OCI-M2 (cell line): ENCODE results near the gene CYP4B1.
"Not testable (repeated sequence)": the region's sequence is repeated elsewhere in the genome, so short reads cannot be mapped to it uniquely, and the experiment has no call there.

Experiments used
- DNase-seq: peaks from one replicate; lab custom pipeline; 2025; ENCODE audit not compliant: unreplicated experiment; lab: John Stamatoyannopoulos, UW

Gene CYP4B1

GRCh38 chr1:46798810-46799209, at the start of gene CYP4B1:
Gene CYP4B1 (plus strand): TSS chr1:46799046. CDS start chr1:46799082, 36 bp downstream.
- DNase-seq = no peak

- no peak for DNase-seq
These were observed 49.4 kb upstream of the CYP4B1 start for GRCh38 chr1:46749404-46749803.

GRCh38 chr1:46749921-46750404, 48.9 kb upstream of the CYP4B1 start:
- DNase-seq = no peak

- DNase-seq = no peak
These were observed 44.9 kb upstream of the CYP4B1 start for GRCh38 chr1:46753985-46754384.

GRCh38 chr1:46754707-46755106, 44.1 kb upstream of the CYP4B1 start:
- not testable (repeated sequence) for DNase-seq

- DNase-seq = no peak
These were observed 43.7 kb upstream of the CYP4B1 start for GRCh38 chr1:46755121-46755520.

DNA sequence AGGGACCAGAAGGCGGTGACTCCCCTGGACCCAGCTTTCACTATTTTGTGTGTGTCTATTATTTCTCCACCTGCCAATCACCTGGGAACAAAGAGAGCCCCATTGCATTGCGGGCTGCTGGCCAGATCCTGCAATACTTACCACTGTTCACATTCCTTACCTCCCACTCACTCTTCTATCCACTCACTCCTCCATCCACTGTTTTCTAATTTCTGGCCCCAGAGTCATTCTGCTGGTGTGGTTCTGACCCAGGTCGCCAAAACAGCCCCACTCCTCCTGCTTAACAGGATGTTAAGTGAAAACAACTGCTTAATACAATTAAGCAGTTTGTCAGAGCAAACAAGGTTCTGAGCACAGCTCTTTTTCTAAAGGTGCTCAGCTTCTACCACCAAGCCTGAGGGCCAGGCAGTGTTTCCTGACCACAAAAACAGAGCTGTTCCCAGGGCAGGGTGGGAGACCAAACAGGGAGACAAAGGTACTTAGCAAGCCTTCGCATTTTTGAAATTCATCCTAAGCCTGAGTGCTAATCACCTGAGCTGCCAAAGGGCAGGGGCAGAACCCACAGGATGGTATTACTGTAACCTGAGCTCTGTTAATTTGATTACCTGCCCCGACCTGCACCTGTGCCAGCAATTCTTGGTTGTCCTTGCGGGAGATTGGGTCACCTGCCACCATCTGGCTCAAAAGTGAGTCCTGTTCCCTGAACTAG, 41.4 kb upstream of the CYP4B1 start:
- DNase-seq = no peak

- DNase-seq = no peak
These were observed 40.8 kb upstream of the CYP4B1 start for GRCh38 chr1:46757956-46758528.

DNA sequence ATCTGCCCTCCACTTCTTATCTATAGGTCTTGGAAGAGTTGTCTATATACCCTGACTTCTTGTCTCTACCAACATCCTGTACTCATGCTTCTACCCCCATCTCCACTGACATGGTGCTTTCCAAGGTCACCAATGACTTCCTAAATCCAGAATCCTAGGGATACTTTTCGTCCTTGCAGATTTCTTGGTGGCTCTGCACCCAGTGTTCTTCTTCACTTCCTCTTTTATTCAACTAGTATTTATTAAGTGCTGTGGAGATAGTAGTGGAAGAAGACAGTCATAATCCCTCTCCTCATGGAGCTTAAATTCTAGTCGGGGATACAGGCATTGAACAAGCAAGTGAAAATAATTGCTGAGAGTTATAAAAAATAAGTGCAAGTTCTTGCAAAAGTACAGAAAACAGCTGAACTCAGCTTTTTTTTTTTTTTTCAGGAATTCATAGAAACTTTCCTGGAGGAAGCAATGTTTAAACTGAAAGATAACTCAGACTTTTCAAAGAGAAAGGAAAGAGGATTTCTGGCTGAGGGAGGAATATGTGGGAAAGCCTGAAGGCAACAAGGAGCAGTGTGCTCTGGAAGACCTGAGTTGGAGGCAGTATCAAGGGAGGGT, 38.2 kb upstream of the CYP4B1 start:
- DNase-seq = no peak

- DNase-seq = no peak
These were observed 37.1 kb upstream of the CYP4B1 start for GRCh38 chr1:46761740-46762139.

- no peak for DNase-seq
These were observed 34.4 kb upstream of the CYP4B1 start for GRCh38 chr1:46764402-46764801.

- DNase-seq = no peak
These were observed 31.1 kb upstream of the CYP4B1 start for GRCh38 chr1:46767649-46768282.

- DNase-seq = no peak
These were observed 30.4 kb upstream of the CYP4B1 start for GRCh38 chr1:46768445-46768844.

GRCh38 chr1:46769028-46769740, 29.7 kb upstream of the CYP4B1 start:
- DNase-seq = no peak

DNA sequence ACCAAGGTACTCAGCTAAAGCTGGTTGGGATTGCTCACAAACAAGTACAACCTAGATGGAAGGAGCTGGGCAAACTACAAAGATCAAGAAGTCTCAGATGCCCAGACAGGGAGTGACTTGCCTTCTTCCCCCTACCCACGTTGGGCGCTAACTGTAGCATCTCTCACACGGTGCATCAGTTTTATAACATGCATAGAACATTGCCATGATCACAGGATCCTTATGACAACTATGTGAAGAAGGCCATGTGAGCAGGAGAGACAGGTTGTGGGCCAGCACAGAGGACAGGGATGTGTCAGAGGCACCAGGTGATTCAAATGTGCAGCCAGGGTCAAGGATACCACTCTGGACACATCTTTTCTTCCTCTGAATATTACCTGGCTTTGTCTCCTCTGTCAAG, 28.3 kb upstream of the CYP4B1 start:
- no peak for DNase-seq

DNA sequence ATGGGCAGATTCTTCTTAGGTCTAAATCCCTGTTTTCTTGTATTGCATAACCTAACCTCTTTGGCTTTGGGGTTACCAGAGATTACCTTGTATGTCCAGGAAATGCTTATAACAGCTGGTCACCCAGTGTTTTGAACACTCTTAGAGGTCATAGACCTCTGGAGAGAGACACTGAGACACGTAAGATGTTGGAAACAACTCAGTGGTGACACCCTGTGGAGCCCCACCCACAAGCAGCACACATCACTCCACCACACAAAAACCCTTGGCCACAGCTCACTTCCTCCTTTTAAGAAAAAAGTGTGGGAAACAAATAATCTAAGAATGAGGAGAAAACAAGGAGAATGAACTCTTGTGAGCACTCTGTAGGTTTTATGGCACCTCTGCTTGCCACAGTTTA, 26.3 kb upstream of the CYP4B1 start:
- no peak for DNase-seq

GRCh38 chr1:46774297-46774696, 24.5 kb upstream of the CYP4B1 start:
- DNase-seq = no peak

- not testable (repeated sequence) for DNase-seq
These were observed 20.4 kb upstream of the CYP4B1 start for GRCh38 chr1:46778456-46778855.

DNA sequence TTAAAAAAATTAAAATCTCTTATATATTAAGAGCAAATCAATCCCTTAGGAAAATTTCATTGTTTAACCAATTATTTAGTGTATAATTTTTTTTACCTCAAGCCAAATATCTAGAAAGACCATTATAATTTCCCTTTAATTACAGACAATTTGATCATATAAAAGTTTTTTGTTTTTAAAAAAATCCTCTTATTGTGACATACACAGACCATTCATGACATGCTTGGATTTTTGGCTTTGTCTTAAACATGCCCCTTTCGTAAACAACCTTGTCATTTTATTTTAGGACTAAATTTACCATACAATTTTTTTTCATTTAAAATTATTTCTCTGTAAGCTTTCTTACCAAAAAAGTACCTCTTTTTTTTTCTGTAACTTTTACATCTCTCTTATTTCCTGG, 14.2 kb upstream of the CYP4B1 start:
- no peak for DNase-seq

- DNase-seq = not testable (repeated sequence)
These were observed 10.2 kb upstream of the CYP4B1 start for GRCh38 chr1:46788634-46789033.

GRCh38 chr1:46790446-46791101, 8.3 kb upstream of the CYP4B1 start:
- DNase-seq = no peak
